Adrenal gland (tissue), 12 donors: ENCODE measurements around the gene CREBBP. TPM values are rescaled to one million over a fixed set of nuclear protein-coding genes. Genes with fewer than 3 reads are reported as not detected.

ENCODE experiments used
- DNase-seq, 7 donors: peaks; one replicate each; pipeline ENCODE4 v3.0.0-alpha.2; 2019 to 2020
- H3K27ac ChIP-seq, 5 donors: fragments of 200-600 bp; sonication (generic) in 4 of 5; 1 replicate in 3 of 5; 2 replicates in 2 of 5; pipeline versions ENCODE4 v1.5.1 to v1.8.0; 2016 to 2020; ENCODE audit warnings: mild to moderate bottlenecking in 1 of 5
- H3K27me3 ChIP-seq: fragments of 200-600 bp; 2 replicates; pipeline ENCODE4 v1.8.0; 2021
- H3K36me3 ChIP-seq, 2 donors: fragments of 200-600 bp; replicated peaks in 1 of 2; 1 replicate in 1 of 2; 2 replicates in 1 of 2; pipeline versions ENCODE4 v1.5.1 to v1.8.0; 2018 to 2022
- H3K4me1 ChIP-seq, 2 donors: fragments of 200-600 bp; replicated peaks in 1 of 2; 1 replicate in 1 of 2; 2 replicates in 1 of 2; pipeline versions ENCODE4 v1.5.1 to v1.8.0; 2018 to 2021
- H3K4me3 ChIP-seq, 4 donors: fragments of 200-600 bp; sonication (generic) in 3 of 4; one replicate each; pipeline ENCODE4 v1.5.1; 2016 to 2018
- H3K9me3 ChIP-seq, 3 donors: fragments of 200-600 bp; sonication (generic) in 1 of 3; replicated peaks in 1 of 3; 1 replicate in 2 of 3; 2 replicates in 1 of 3; pipeline versions ENCODE4 v1.5.1 to v1.8.0; 2016 to 2021
- POLR2A ChIP-seq, 2 donors: fragments of 450-650 bp; IDR thresholded peaks; one replicate each; pipeline ENCODE4 v1.6.1; 2017; ENCODE audit warnings: antibody characterized with exemption in 2 of 2, mild to moderate bottlenecking in 2 of 2, moderate library complexity in 1 of 2
- WGBS, 4 donors: extraction: QIAGEN DNeasy Blood & Tissue Kit in 2 of 4; methylation state at CpG; one replicate each; pipeline versions ENCODE4 v1.1.5 to v1.1.7; 2013 to 2017; 5-methylcytosine and 5-hydroxymethylcytosine counted together
- intact Hi-C, 2 donors: fragments of 100-400 bp; cut with DNase I; formaldehyde crosslinking; loops; one replicate each; pipeline versions ENCODE4 v1.14.1 to v1.15.0; 2022 to 2023
- polyA plus RNA-seq, 3 donors: library from polyadenylated mRNA; stranded (reverse); fragments of 200-250 nt in 2 of 3; fragments of 350-450 nt in 1 of 3; fragmentation: Illumina TruSeq in 1 of 3; extraction: RNeasy Lipid Tissue Mini Kit (QIAGEN cat#74804) in 1 of 3; gene quantifications; one replicate each; pipeline ENCODE4 v1.2.3, GENCODE V29; 2013 to 2014
- total RNA-seq, 9 donors: library from RNA; depleted of rRNA in 4 of 9; stranded (reverse); fragments of >200 nt in 4 of 9; fragments of 120-200 nt in 1 of 9; fragmentation: NEBNext Ultra II Directional in 1 of 9; extraction: Animal tissue kit (Norgen Biotek cat#: 25700) in 1 of 9; gene quantifications; one replicate each; pipeline versions ENCODE4 v1.1.0 to v1.2.4, GENCODE V29; 2013 to 2023
- TF ChIP-seq, protein P1 (sequence below), 6 experiments: fragments of 450-650 bp in 4 of 6; fragments of 200-600 bp in 2 of 6; sonication (generic) in 1 of 6; IDR thresholded peaks; 1 replicate in 5 of 6; 2 replicates in 1 of 6; pipeline versions ENCODE4 v1.5.1 to v1.8.0; 2016 to 2021; ENCODE audit warnings: antibody characterized with exemption in 6 of 6, mild to moderate bottlenecking in 2 of 6, moderate library complexity in 1 of 6
- donor health status: healthy with polysubstance abuse.
- donor health status: Bipolar disorder and iron deficiency.
- donor health status: DM: yes; HTN: yes; CAD: no.
- donor health status: DM: no; HTN: no; CAD: no.
- donor health status: DM: no; HTN: no; CAD: no.
- donor health status: DM: yes; HTN: yes; CAD: no.

The CREBBP gene
- total and polyA plus RNA-seq, 12 donors, result 13.7 to 67.7 (median 44.1) TPM

- Histone ChIP-seq H3K9me3 (no peaks in the 10 kb centered on the region), H3K4me1 (no peaks in the 10 kb centered on the region), H3K27me3 (no peaks in the 10 kb centered on the region), H3K4me3 (no peak overlapping the region), H3K36me3 (peaks cover 0 to 38% of the 10 kb centered on the region in 2 donors), H3K27ac (no peak overlapping the region)
- TF ChIP-seq, protein P1, sequence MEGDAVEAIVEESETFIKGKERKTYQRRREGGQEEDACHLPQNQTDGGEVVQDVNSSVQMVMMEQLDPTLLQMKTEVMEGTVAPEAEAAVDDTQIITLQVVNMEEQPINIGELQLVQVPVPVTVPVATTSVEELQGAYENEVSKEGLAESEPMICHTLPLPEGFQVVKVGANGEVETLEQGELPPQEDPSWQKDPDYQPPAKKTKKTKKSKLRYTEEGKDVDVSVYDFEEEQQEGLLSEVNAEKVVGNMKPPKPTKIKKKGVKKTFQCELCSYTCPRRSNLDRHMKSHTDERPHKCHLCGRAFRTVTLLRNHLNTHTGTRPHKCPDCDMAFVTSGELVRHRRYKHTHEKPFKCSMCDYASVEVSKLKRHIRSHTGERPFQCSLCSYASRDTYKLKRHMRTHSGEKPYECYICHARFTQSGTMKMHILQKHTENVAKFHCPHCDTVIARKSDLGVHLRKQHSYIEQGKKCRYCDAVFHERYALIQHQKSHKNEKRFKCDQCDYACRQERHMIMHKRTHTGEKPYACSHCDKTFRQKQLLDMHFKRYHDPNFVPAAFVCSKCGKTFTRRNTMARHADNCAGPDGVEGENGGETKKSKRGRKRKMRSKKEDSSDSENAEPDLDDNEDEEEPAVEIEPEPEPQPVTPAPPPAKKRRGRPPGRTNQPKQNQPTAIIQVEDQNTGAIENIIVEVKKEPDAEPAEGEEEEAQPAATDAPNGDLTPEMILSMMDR (IDR thresholded peaks at IDR 0.05), result no peak
- TF ChIP-seq POLR2A (IDR thresholded peaks at IDR 0.05), result no peak
- intact Hi-C loops, result no loop called here
- DNase-seq, result no peak
- 75 to 91% (median 88%) methylated on average over 5 to 10 of the region's 10 CpGs for WGBS, 4 donors
Measured at GRCh38 chr16:3787924-3788661, 92.4 kb downstream of the CREBBP start.

- no peak overlapping the region for H3K27ac ChIP-seq
- H3K4me3 ChIP-seq, result no peak overlapping the region
- peaks cover 0 to 34% of the 10 kb centered on the region in 2 donors for H3K36me3 ChIP-seq
- DNase-seq, result no peak
- H3K27me3 ChIP-seq, result no peaks in the 10 kb centered on the region
- peaks cover 0 to 7% of the 10 kb centered on the region in 2 donors for H3K4me1 ChIP-seq
- WGBS, 4 donors, result 92 to 93% (median 92%) methylated on average over 12 of the region's 12 CpGs
- intact Hi-C loops, result no loop called here
- TF ChIP-seq, protein P1 (IDR thresholded peaks at IDR 0.05), result no peak
- TF ChIP-seq POLR2A (IDR thresholded peaks at IDR 0.05), result no peak
- no peaks in the 10 kb centered on the region for H3K9me3 ChIP-seq
Measured at GRCh38 chr16:3785413-3785812, 95.1 kb downstream of the CREBBP start.

- 91 to 100% (median 93%) methylated on average over 3 of the region's 3 CpGs for WGBS, 4 donors
- Histone ChIP-seq H3K4me1 (peaks cover 0 to 7% of the 10 kb centered on the region in 2 donors), H3K9me3 (no peaks in the 10 kb centered on the region), H3K36me3 (peaks cover 0 to 43% of the 10 kb centered on the region in 2 donors), H3K27me3 (no peaks in the 10 kb centered on the region), H3K27ac (no peak overlapping the region), H3K4me3 (no peak overlapping the region)
- TF ChIP-seq, protein P1 (IDR thresholded peaks at IDR 0.05), result no peak
- TF ChIP-seq POLR2A (IDR thresholded peaks at IDR 0.05), result no peak
- peak in 1 of 7 donors; percentile 36 for DNase-seq
- intact Hi-C loops, result no loop called here
Measured at GRCh38 chr16:3783516-3783915, 97.0 kb downstream of the CREBBP start.

DNA sequence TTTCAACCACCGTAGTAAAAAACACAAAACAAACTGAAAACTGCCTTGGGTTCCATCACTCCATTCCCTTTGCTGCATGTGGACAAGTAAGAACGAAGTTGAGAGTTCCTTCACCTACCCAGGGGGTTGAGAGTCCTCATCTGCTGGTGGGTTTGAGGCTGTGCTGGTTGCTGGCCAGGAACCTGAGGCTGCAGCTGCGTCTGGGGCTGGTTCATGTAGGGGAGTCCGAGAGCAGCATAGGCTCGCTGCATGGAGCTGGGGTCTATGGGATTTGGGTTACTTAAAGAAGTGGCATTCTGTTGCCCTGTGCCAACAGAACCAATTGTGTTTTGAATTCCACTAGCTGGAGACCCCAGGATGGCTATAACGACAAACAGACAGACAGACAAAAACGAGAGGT, 97.9 kb downstream of the CREBBP start:
- H3K9me3 ChIP-seq, result no peaks in the 10 kb centered on the region
- no peaks in the 10 kb centered on the region for H3K27me3 ChIP-seq
- 90 to 97% (median 94%) methylated on average over 7 of the region's 7 CpGs for WGBS, 4 donors
- H3K4me1 ChIP-seq, result peaks cover 0 to 7% of the 10 kb centered on the region in 2 donors
- intact Hi-C loops, result no loop called here
- DNase-seq, result peak in 1 of 7 donors; percentile 39
- TF ChIP-seq POLR2A (IDR thresholded peaks at IDR 0.05), result no peak
- TF ChIP-seq, protein P1 (IDR thresholded peaks at IDR 0.05), result no peak
- H3K4me3 ChIP-seq, result no peak overlapping the region
- peaks cover 0 to 52% of the 10 kb centered on the region in 2 donors for H3K36me3 ChIP-seq
- H3K27ac ChIP-seq, result no peak overlapping the region
